Activated naive CD4-positive, alpha-beta T cell treated with anti-CD3 and anti-CD28 coated beads, Interleukin-2, amount 50 U/mL, for 72 hours (primary cell): Measurements from ENCODE around the gene C18orf63. TPM values are rescaled to one million over a fixed set of nuclear protein-coding genes. Genes with fewer than 3 reads are reported as not detected.

Experiments
- ATAC-seq, 2 donors: fragments of 150-1000 bp; cut with Tn5 transposase; 2 replicates each; pipeline ENCODE4 v1.10.0; 2021; ENCODE audit warnings: mild to moderate bottlenecking in 2 of 2, moderate library complexity in 2 of 2
- DNase-seq, 2 donors: peaks; one replicate each; pipeline ENCODE4 v3.0.0; 2021 to 2022; ENCODE audit warnings: low spot score in 2 of 2
- H3K27ac Mint-ChIP-seq, 2 donors: one replicate each; pipeline ENCODE4 v1.8.0; 2022; ENCODE audit warnings: mild to moderate bottlenecking in 2 of 2, mixed read lengths in 2 of 2
- H3K36me3 Mint-ChIP-seq, 2 donors: one replicate each; pipeline ENCODE4 v1.8.0; 2022; ENCODE audit warnings: mixed read lengths in 2 of 2
- H3K9me3 Mint-ChIP-seq, 2 donors: one replicate each; pipeline ENCODE4 v1.8.0; 2022; ENCODE audit warnings: mixed read lengths in 2 of 2
- total RNA-seq, 2 donors: library from RNA; stranded (reverse); gene quantifications; one replicate each; pipeline ENCODE4 v1.2.3, GENCODE V29; 2022

C18orf63 gene
- total RNA-seq, 2 donors from 2014 or later: not detected

GRCh38 chr18:74337155-74337911 is 21.7 kb downstream of the C18orf63 start:
- ATAC-seq: no peak
- DNase-seq: no peak
- Mint-ChIP-seq H3K27ac (no peak overlapping the region), H3K36me3 (no peaks in the 10 kb centered on the region), H3K9me3 (peaks cover 0 to 5% of the 10 kb centered on the region in 2 donors)

- H3K36me3 Mint-ChIP-seq: no peaks in the 10 kb centered on the region
- no peak overlapping the region for H3K27ac Mint-ChIP-seq
- ATAC-seq (no peak), DNase-seq (no peak)
- peaks cover 0 to 5% of the 10 kb centered on the region in 2 donors for H3K9me3 Mint-ChIP-seq
Measured at GRCh38 chr18:74337912-74338309, 22.3 kb downstream of the C18orf63 start.

GRCh38 chr18:74342416-74343043 is 26.9 kb downstream of the C18orf63 start:
- Mint-ChIP-seq H3K36me3 (no peaks in the 10 kb centered on the region), H3K9me3 (no peaks in the 10 kb centered on the region), H3K27ac (no peak overlapping the region)
- no peak for ATAC-seq
- DNase-seq: peak in 1 of 2 donors; percentile 10

GRCh38 chr18:74346206-74346605 is 30.6 kb downstream of the C18orf63 start:
- no peak overlapping the region for H3K27ac Mint-ChIP-seq
- ATAC-seq (no peak), DNase-seq (no peak)
- H3K36me3 Mint-ChIP-seq: no peaks in the 10 kb centered on the region
- H3K9me3 Mint-ChIP-seq: no peaks in the 10 kb centered on the region

GRCh38 chr18:74348581-74348980 is 32.9 kb downstream of the C18orf63 start:
- H3K9me3 Mint-ChIP-seq: no peaks in the 10 kb centered on the region
- no peaks in the 10 kb centered on the region for H3K36me3 Mint-ChIP-seq
- ATAC-seq: no peak
- no peak for DNase-seq
- H3K27ac Mint-ChIP-seq: no peak overlapping the region

- H3K27ac Mint-ChIP-seq: peak overlapping the region in 1 of 2 donors; percentile 42
- ATAC-seq (peak in 1 of 2 donors; percentile 63), DNase-seq (no peak)
- no peaks in the 10 kb centered on the region for H3K36me3 Mint-ChIP-seq
- no peaks in the 10 kb centered on the region for H3K9me3 Mint-ChIP-seq
Measured at GRCh38 chr18:74351354-74351753, 35.7 kb downstream of the C18orf63 start.

- ATAC-seq (peak; percentile 74 to 79), DNase-seq (peak in 1 of 2 donors; percentile 29)
- H3K36me3 Mint-ChIP-seq: no peaks in the 10 kb centered on the region
- H3K27ac Mint-ChIP-seq: no peak overlapping the region
- H3K9me3 Mint-ChIP-seq: no peaks in the 10 kb centered on the region
Measured at GRCh38 chr18:74353169-74353775, 37.6 kb downstream of the C18orf63 start.

GRCh38 chr18:74356959-74357358 is 41.3 kb downstream of the C18orf63 start:
- H3K27ac Mint-ChIP-seq: no peak overlapping the region
- H3K9me3 Mint-ChIP-seq: no peaks in the 10 kb centered on the region
- ATAC-seq: no peak
- DNase-seq: no peak
- no peaks in the 10 kb centered on the region for H3K36me3 Mint-ChIP-seq

GRCh38 chr18:74360852-74361655 is 45.4 kb downstream of the C18orf63 start:
- Mint-ChIP-seq H3K27ac (peak overlapping the region in 1 of 2 donors; percentile 2), H3K36me3 (no peaks in the 10 kb centered on the region), H3K9me3 (no peaks in the 10 kb centered on the region)
- no peak for DNase-seq
- ATAC-seq: peak; percentile 28 to 60

- DNase-seq (no peak), ATAC-seq (no peak)
- Mint-ChIP-seq H3K36me3 (no peaks in the 10 kb centered on the region), H3K27ac (no peak overlapping the region), H3K9me3 (no peaks in the 10 kb centered on the region)
Measured at GRCh38 chr18:74367905-74368304, 52.3 kb downstream of the C18orf63 start.

- H3K36me3 Mint-ChIP-seq: no peaks in the 10 kb centered on the region
- no peaks in the 10 kb centered on the region for H3K9me3 Mint-ChIP-seq
- no peak overlapping the region for H3K27ac Mint-ChIP-seq
- no peak for DNase-seq
- ATAC-seq: no peak
Measured at GRCh38 chr18:74368901-74369705, 53.5 kb downstream of the C18orf63 start.

GRCh38 chr18:74370115-74370514 is 54.5 kb downstream of the C18orf63 start:
- DNase-seq: no peak
- Mint-ChIP-seq H3K9me3 (no peaks in the 10 kb centered on the region), H3K27ac (no peak overlapping the region), H3K36me3 (no peaks in the 10 kb centered on the region)
- ATAC-seq: peak in 1 of 2 donors; percentile 41

- Mint-ChIP-seq H3K36me3 (no peaks in the 10 kb centered on the region), H3K27ac (no peak overlapping the region), H3K9me3 (no peaks in the 10 kb centered on the region)
- DNase-seq (no peak), ATAC-seq (peak; percentile 67 to 76)
Measured at GRCh38 chr18:74373428-74373827, 57.8 kb downstream of the C18orf63 start.

- DNase-seq: no peak
- no peak overlapping the region for H3K27ac Mint-ChIP-seq
- peak; percentile 27 to 65 for ATAC-seq
- peaks cover 4 to 7% of the 10 kb centered on the region in 2 donors for H3K36me3 Mint-ChIP-seq
- H3K9me3 Mint-ChIP-seq: peaks cover 3 to 5% of the 10 kb centered on the region in 2 donors
Measured at GRCh38 chr18:74375999-74376398, 60.4 kb downstream of the C18orf63 start.

GRCh38 chr18:74376523-74376922 is 60.9 kb downstream of the C18orf63 start:
- Mint-ChIP-seq H3K27ac (no peak overlapping the region), H3K9me3 (peaks cover 3 to 5% of the 10 kb centered on the region in 2 donors), H3K36me3 (peaks cover 4 to 7% of the 10 kb centered on the region in 2 donors)
- ATAC-seq: no peak
- DNase-seq: no peak

GRCh38 chr18:74377776-74378175 is 62.1 kb downstream of the C18orf63 start:
- ATAC-seq (no peak), DNase-seq (no peak)
- peaks cover 3 to 5% of the 10 kb centered on the region in 2 donors for H3K9me3 Mint-ChIP-seq
- peak overlapping the region; percentile 7 to 67 for H3K27ac Mint-ChIP-seq
- peaks cover 4 to 7% of the 10 kb centered on the region in 2 donors for H3K36me3 Mint-ChIP-seq
